Measurements from ENCODE around the gene OSTC. TPM values are rescaled to one million over a fixed set of nuclear protein-coding genes. Genes with fewer than 3 reads are reported as not detected.

The OSTC gene
- total and polyA plus RNA-seq, 2 of the 13 experiments (the other 11 are each of a cell fraction or from before 2014, with no cell fraction given) = 208 to 380 TPM

GRCh38 chr4:108620101-108620932, 30.1 kb upstream of the OSTC start, which contains the start of gene RPL34 (continued):
- no peak for TF ChIP-seq RORA (CRISPR knock-in tag; IDR thresholded peaks at IDR 0.05)
- no peak for TF ChIP-seq ZFYVE20 (CRISPR knock-in tag; IDR thresholded peaks at IDR 0.05; ENCODE audit: borderline replicate concordance, low read depth)
- no peak for TF ChIP-seq ATF6 (CRISPR knock-in tag; conservative IDR thresholded peaks at IDR 0.05)
- peak; percentile 77; the same call in 1 of the 2 replicates for TF ChIP-seq ZNF83 (CRISPR knock-in tag; IDR thresholded peaks at IDR 0.05; ENCODE audit: borderline replicate concordance)
- no peak for TF ChIP-seq RBM39 (IDR thresholded peaks at IDR 0.05; ENCODE audit: low read depth, low read length, poor library complexity, severe bottlenecking)
- no peak for TF ChIP-seq ZNF354B (CRISPR knock-in tag; IDR thresholded peaks at IDR 0.05)
- TF ChIP-seq ZNF343 (CRISPR knock-in tag; IDR thresholded peaks at IDR 0.05) = no peak
- peak; percentile 41; the same call in 1 of the 2 replicates for TF ChIP-seq ZNF331 (CRISPR knock-in tag; IDR thresholded peaks at IDR 0.05)
- TF ChIP-seq ZBED4 (CRISPR knock-in tag; IDR thresholded peaks at IDR 0.05; ENCODE audit: borderline replicate concordance) = no peak
- TF ChIP-seq ATF7 (IDR thresholded peaks at IDR 0.05) = no peak
- TF ChIP-seq ATF7 (CRISPR knock-in tag; IDR thresholded peaks at IDR 0.05) = no peak
- no peak for TF ChIP-seq PITX1 (CRISPR knock-in tag; IDR thresholded peaks at IDR 0.05)
- TF ChIP-seq ZNF383 (CRISPR knock-in tag; IDR thresholded peaks at IDR 0.05; ENCODE audit: borderline replicate concordance) = no peak
- peak; percentile 88; the same call in 1 of the 2 replicates for TF ChIP-seq ZNF33B (CRISPR knock-in tag; IDR thresholded peaks at IDR 0.05)
- no peak for TF ChIP-seq ZNF337 (CRISPR knock-in tag; IDR thresholded peaks at IDR 0.05; ENCODE audit: borderline replicate concordance, low read depth)
- no peak for TF ChIP-seq PBX2 (CRISPR knock-in tag; IDR thresholded peaks at IDR 0.05)
- TF ChIP-seq EHMT2 (IDR thresholded peaks at IDR 0.05; ENCODE audit: borderline replicate concordance, low read depth, low read length) = no peak; the same call in 1 of the 2 replicates
- TF ChIP-seq ZNF678 (CRISPR knock-in tag; IDR thresholded peaks at IDR 0.05) = no peak
- no peak for TF ChIP-seq PLRG1 (conservative IDR thresholded peaks at IDR 0.05)
- peak; percentile 97 for TF ChIP-seq ELF1 (CRISPR knock-in tag; IDR thresholded peaks at IDR 0.05)
- TF ChIP-seq NBN (conservative IDR thresholded peaks at IDR 0.05) = no peak
- TF ChIP-seq KMT2A (CRISPR knock-in tag; IDR thresholded peaks at IDR 0.05) = peak; percentile 87; the same call in 1 of the 2 replicates

Measured in HepG2 (cell line).